HG03442 (cell line): ENCODE measurements around the gene SLC40A1.

ENCODE experiments used
- ATAC-seq: cut with Tn5 transposase; IDR thresholded peaks from one replicate; pipeline ENCODE4 v1.9.1; 2021; ENCODE audit warnings: mild to moderate bottlenecking, moderate library complexity; ENCODE audit not compliant: unreplicated experiment

The SLC40A1 gene, protein sequence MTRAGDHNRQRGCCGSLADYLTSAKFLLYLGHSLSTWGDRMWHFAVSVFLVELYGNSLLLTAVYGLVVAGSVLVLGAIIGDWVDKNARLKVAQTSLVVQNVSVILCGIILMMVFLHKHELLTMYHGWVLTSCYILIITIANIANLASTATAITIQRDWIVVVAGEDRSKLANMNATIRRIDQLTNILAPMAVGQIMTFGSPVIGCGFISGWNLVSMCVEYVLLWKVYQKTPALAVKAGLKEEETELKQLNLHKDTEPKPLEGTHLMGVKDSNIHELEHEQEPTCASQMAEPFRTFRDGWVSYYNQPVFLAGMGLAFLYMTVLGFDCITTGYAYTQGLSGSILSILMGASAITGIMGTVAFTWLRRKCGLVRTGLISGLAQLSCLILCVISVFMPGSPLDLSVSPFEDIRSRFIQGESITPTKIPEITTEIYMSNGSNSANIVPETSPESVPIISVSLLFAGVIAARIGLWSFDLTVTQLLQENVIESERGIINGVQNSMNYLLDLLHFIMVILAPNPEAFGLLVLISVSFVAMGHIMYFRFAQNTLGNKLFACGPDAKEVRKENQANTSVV

DNA sequence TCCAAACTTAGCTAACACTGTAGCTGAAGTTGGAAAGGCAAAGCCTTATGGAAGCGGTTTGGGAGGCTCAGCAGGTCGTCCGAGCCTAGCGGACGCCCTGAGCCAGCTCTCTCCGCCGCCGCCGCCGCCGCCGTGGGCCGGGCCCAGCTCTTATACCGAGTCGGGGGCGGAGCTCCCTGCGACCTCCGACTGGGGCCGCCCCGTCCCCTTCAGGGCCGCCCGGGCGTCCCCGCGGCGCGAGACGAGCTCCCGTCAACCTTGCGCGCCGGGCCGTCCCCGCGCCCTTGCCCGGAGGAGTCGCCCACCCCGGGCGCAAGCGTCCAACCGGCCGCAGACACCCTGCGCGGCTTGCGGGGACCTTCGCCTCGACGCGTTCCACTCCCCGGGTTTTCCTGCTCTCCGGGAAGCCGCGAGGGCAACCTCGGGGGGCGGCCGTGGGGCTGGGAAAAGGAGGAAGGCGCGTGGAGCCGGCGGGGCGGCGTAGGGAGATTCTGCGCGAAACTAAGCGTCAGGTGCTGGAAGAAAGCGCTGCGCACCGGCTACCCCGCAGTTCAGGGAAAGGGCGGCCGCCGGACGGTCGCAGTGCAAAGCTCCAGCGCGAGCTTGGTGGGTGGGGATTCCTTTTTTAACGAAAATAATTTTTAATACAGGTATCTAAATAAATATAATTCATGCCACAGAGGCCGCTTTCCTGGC, at the start of gene SLC40A1:
Gene SLC40A1 (minus strand): TSS at position 129 of the 696 bp plus-strand sequence. CDS start 326 bp downstream, outside the sequence.
- ATAC-seq = peak; percentile 62

DNA sequence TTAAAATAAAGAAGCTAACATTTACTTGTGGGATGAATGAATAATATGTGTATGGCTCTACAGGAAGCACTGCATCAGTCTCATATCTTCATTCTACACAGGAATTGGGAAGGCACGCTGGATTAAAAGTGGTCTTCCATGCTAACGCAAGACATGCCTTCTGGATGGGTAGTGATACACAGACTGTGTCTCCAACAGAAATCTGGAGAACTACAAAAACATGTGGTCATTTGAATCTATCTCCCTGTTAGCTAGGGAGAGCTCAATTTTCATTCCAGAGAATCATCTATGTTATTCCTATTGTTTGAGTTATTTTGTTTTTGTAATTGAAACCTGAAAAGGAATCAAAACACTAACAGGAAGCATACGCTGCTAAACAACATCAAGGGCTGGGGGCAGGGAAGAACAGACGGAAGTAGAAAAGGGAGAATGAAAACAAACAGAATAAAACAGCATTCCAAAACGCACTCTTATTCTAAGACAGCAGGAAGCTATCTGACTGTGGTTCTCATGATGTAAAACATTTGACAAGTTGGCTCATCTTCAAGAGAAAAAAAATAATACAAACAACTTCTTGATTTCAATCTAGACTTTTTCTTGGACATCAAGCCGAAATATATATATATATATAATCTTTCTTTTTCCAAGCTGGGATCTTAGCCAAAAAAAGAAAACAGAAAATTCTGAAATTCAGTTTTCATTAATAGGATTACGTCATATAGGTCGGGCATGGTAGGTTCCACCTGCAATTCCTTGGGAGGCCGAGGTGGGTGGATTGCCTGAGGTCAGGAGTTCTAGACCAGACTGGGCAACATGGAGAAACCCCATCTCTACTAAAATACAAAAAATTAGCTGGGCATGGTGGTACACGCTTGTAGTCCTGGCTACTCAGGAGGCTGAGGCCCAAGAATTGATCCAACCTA, 49.2 kb upstream of the SLC40A1 start:
- no peak for ATAC-seq

DNA sequence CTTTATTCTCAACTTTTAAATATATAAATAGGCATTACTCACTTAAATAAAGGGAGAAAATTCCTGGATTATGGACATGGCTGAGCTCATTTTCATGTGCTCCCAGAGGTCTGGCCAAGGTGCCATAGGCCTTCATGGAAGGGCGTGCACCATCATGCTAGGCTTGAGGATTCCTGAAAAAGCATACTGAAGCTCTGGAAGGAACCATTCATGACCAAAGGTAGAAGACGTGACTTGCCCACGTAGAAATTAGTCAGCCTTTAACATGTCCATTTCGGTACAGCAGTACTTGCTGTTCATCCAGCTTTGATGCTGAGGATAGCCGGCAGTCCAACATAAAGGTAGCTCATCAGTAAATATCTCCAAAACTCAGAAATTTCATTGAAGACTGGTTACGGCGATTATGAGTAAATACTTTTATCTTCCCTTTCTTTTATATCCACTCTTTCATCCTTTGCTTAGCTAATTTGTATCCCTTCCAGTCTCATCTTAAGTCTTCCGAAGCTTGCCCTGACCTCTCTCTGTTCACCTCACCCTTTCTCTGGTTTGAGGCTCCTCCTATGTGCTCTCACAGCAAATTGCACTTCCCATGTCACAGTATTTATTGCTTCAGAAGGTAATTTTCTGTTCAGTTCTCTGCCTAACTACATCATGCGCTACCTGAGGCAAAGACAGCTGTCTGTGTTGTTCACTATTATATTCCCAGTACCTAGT, 48.4 kb upstream of the SLC40A1 start:
- ATAC-seq = no peak

DNA sequence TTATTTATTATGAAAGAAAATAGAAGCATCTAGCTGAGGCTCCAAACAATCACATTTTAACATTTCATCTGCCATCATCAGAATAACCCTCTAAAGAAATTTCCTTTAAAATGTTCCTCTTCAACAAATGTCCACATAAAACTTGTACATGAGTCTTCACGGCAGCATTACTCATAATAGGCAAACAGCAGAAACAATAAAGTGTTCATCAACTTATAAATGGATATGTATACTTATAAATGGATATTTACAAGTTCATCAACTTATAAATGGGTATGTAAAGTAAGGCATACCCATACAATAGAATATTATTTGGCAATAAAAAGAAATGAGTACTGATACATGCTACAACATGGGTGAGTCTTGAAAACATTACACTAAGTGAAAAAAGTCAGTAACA, 47.2 kb upstream of the SLC40A1 start:
- ATAC-seq = no peak

DNA sequence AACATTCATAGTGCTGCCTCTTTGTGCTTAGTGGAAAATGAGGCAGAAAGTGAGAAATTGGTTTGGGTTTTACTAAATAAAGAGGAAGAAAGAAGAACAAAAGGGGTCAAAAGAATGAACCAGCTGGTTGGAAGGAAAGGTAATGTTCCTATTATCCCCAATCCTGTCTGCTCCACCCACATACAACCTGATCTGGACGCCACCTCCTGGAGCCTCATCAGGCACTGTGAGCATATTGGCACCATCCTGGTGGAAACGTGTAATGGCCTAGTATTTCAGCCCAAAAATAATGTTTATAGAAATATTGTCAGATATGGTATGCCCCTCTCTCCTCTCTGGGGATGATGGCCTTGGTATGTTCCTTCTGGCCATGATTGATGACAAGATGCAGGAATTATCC, 45.0 kb upstream of the SLC40A1 start:
- no peak for ATAC-seq

DNA sequence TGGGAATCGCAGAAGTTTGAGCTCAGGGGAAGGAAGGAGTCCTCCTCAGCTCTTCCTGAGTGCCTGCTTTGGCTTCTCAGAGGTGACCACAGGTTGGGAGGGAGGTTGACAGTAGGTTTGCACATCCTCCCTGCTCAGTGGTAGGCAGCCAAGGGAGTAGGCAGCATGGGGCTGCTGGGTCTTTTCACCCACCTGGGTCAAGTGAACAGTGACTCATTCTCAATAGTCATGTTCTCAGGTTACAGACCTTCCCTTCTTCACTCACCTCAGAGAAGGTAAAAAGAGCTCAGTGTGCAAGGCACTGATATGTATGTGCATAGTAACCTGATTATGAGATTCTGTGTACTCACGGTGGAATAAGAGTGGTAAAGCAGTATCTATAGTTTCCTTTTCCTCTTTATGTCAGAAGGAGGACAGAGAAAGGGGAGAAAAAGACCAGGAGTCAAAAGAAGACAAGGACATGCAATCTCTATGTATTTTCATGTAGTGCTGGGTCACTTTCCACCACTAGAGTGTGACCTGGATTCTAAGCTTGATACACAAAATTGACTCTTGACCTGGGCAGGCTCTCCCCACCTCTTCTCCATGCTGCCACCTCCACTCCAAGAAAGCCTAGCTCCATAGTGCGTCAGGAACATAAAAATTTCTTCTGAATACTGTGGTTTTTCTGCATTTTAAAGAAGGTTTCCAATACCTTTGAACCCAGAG, 44.2 kb upstream of the SLC40A1 start:
- ATAC-seq = no peak

DNA sequence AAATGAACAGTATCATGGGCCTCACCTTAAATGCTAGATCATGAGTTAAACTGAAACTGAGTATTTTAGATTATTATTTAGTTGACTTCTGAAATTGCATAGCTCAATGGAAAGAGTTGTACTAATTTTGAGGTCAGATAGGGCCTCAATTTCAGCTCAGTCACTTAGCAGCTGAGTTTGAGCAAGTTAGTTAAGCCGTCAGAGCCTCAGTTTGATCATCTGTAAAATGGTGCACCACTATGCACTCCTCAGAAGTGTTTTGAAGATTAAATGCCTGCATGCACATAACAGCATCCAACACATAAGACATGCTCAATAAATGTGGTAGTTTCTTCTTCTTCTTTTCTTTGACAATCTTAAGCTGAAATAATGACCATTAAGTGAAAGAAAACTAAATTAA, 42.5 kb upstream of the SLC40A1 start:
- ATAC-seq = no peak

DNA sequence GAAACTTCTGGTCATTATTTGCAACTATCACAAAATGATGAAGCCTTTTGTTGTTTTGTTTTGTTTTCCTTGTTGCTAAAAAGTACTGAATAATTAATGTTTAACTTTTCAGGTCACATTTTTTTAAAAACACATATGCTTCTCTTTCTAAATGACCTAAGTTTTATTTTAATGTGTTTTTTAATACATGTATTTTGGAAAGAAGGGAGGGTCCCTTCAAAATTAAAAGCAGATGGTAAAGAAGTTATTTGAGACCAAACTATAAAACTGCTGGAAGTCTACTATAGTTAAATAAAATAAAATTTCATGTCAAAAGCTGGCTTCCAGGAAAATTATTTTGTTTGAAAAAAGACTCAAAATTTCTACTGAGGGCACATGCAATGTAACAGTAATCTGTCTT, 41.2 kb upstream of the SLC40A1 start:
- no peak for ATAC-seq

DNA sequence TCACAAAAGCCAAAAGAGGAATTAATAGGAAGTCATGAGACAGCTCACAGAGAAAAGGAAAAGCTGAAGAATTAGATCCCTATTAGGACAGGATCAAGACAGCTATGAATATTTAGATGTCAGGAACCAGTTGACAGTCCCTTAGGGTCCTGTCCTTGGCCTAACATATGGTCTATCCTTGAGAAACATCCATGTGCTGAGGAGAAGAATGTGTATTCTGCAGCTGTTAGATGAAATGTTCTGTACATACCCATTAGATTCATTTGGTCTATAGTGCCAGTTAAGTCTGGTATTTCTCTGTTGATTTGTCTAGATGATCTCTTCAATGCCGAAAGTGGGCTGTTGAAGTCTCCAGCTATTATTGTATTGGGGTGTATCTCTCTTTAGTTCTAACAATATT, 37.6 kb upstream of the SLC40A1 start:
- no peak for ATAC-seq

DNA sequence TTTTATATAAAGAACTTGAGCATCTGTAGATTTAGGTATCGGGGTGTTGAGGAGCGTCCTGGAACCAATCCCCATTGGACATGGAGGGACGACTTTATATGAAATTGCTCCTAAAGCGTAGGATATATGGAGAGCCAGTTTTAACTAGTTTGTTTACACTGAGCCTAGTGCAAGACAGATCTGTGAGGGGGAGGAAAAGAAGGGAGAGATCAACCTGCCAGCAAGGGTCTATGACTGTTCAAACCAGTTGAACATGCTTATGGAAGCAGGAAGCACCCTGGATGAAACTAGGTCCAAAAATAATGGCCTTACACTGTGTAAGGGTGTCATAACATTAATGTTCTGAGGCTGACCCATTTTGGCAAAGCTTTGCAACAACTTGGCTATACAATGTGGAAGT, 34.0 kb upstream of the SLC40A1 start:
- no peak for ATAC-seq

DNA sequence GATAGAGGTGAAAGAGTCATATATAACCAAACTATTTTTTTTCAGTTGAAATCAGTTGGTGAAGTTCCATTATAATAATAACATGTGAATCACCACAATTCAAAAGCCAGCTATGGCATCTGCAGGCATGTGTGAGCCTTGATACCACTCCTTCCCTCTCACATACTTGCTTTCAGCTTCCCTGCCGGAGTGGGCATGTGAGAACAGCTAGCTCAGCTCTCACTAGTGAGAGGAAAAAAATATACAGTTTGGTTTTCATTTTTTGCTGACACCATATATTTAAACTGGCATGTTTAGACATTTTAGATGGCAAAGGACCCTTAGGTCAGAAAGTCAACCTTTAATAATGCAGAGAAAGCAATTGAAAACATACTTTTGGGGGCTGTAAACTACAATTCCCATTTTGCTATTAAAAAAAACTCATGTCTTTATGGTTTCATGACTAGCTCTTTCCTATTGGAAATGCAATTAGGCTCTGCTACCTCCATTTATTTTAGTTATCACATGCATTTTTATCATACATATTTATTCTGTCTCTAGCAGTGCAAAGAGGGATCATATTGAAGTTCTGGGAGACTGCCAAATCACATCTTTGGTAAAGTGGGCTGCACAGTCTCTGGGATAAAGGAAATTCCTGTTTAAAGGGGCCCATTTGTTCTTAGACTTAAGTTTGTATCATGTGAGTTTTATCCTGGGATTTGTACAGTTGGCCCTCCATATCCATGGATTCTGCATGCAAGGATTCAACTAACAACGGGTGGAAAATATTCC, 33.2 kb upstream of the SLC40A1 start:
- ATAC-seq = no peak

DNA sequence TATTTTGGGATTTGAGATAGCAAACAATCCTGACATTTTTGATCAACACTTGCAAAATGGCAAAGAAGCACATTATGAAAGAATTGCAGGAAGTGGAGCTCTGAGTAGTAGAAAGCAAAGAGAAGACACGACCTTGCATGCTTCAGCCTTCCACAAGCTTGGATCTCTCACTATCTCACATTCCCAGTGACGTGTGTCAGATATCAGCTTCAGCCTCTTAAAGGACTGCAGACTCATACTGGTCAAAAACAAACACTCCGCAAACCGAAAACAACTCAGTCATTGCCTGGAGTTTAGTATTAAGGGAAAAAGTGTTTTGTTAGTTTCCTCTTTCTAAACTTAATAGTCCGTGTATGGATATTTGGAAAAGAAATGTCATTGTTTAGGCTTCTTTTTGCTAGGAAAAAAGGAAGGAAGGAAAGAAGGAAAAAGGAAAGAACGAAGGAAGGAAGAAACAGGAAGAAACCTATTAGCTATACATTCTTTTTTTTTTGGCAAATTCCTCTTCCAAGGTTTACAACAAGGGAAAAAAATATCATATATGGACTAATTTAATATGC, 32.6 kb upstream of the SLC40A1 start:
- ATAC-seq = no peak

DNA sequence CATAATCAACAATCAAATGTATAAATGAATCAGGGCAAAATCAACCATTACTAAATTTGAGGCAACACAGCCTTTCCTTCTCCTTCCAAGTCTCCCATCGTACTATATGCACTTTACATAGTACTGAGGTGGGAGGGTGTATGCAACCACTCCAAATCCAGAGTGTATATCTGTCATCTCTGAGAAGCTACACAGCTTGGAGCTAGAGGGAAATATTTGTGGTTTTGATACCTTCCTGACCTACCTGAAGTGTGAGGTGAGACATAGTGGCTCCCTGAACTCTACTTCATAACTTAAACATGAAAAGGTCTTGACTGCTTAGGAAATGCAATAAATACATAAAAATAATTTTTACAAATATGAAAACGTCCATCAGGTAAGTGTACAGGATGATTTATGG, 30.1 kb upstream of the SLC40A1 start:
- ATAC-seq = no peak

DNA sequence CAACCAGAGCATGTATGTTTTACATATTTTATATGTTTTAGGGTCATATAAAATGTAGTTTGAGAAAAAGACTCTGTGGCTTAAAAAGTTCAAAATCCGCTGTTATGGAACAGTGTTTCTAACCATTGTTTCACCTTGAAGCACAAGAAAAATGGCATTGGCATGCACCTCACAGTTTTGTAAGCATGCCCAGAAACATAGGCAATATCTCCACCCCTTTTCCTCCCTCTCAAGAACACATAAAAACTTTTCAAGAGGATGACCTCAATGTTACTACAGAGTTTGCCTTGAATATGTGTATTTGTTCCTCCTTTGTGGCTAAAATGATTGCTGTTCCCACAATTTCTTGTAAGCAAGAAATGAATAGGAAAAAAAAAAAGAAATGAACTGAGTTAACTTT, 29.3 kb upstream of the SLC40A1 start:
- no peak for ATAC-seq

DNA sequence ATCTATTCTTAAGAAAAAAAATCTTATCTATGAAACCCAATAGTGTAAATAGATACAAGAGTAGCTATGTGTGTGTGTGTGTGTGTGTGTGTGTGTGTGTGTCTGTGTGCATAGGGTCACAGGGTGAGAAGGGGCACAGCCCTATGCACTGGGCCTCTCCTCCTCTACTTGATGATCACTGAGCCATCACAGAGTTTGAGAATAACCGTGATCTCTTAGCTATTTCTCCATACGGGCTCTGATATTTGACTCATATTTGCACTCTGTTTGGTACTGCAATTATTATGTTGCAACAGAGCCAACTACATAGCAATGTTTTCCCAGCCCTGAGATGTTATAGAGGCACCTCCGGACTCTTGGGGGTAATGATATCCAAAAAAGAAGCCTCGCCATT, 28.8 kb upstream of the SLC40A1 start:
- ATAC-seq = no peak

DNA sequence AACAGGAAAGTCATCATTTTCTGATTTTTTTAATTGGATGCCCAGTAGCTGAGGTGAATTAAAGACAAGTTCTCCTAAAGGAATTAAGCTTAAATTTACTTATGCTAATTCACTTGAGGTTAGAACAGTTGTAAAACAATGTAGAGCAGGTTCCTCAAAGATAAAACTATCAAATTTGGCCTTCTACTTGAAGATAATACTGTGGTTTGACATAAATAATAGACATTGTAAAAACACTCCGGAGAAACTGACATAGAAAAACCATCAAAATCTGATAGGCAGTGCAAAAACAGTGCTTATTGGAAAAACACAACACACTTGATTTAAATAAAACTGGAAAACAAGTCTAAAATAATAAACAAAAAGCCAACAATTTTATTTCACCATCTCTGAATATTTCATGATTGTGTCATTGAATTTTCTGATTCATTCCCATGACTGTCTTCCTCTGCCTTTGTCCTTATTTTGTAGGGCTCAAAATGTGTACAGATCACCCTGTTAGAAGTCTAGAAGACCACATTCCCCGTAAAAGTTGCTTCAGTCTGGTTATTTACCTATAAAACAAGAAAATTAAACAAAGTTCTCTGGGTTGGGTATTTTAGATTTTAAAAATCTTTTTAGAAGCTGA, 28.3 kb upstream of the SLC40A1 start:
- ATAC-seq = no peak

DNA sequence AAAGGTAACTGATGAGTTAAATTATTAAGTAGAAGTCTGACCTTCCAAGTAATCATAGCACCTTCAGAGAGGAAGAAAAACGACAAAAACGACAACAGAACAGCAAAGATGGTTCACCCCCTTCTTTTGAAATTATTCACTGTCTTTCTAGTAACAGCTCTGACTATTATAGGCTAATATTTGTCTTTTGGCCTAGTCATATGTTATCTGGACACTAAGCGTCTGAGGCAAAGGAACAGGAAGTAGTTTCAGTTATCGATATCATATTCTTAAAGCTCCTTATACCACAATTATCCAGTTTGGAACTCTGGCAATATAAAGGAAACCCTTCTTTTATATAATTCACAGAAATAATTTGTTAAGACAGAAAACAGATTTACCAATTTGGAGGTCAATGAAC, 27.6 kb upstream of the SLC40A1 start:
- ATAC-seq = no peak

DNA sequence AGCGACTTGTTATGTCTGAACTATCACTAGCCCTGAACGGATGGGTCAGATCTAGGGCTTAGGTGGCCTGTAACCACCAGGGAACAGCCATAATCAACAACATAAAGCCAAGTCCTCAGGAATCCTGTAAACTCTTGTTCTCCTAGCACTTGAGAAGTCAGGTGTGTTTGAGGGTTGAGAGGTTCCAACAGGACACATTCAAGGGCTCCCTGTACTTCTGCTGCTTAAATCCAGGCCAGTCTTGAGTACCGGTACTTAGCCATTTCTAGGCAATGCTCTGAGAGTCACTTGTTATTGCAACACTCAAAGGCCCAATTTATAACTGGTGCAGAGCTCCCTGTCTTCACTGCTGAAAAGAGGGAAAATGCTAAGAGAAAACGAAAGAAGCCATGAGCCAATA, 21.6 kb upstream of the SLC40A1 start:
- no peak for ATAC-seq
